HepG2 (cell line): ENCODE measurements around the gene HYI. TPM values are rescaled to one million over a fixed set of nuclear protein-coding genes. Genes with fewer than 3 reads are reported as not detected.

Experiments used
- AHDC1 ChIP-seq: sonication (generic); formaldehyde crosslinking; IDR thresholded peaks from 2 replicates; pipeline ENCODE4 v1.5.1; 2020; ENCODE audit warnings: mild to moderate bottlenecking, missing genetic modification reagents, borderline replicate concordance
- AKAP8 ChIP-seq: sonication (generic); formaldehyde crosslinking; IDR thresholded peaks from 2 replicates; pipeline ENCODE4 v1.5.1; 2020; ENCODE audit warnings: mild to moderate bottlenecking, missing genetic modification reagents
- TFDP2 ChIP-seq: sonication (generic); formaldehyde crosslinking; IDR thresholded peaks from 2 replicates; pipeline ENCODE4 v1.4.0; 2020; ENCODE audit warnings: missing genetic modification reagents
- ZNF766 ChIP-seq: sonication (generic); formaldehyde crosslinking; IDR thresholded peaks from 2 replicates; pipeline ENCODE4 v1.5.0; 2020; ENCODE audit warnings: missing genetic modification reagents, borderline replicate concordance
- polyA plus RNA-seq, 8 experiments: library from polyadenylated mRNA; depleted of rRNA in 3 of 8; stranded (reverse) in 7 of 8; unstranded in 1 of 8; fragments of >200 nt; fragmentation: Illumina TruSeq in 4 of 8; extraction: Trizol in 4 of 8; gene quantifications; 2 replicates each; pipeline versions ENCODE4 v1.2.1 to v1.2.3, GENCODE V29; 2011 to 2016; ENCODE audit warnings: low read depth in 4 of 8, missing spikeins in 1 of 8, mixed read lengths in 1 of 8; ENCODE audit not compliant: insufficient read depth in 1 of 8
- total RNA-seq, 5 experiments: library from RNA; depleted of rRNA; stranded (reverse); fragments of >200 nt; fragmentation: Illumina TruSeq; extraction: Trizol; gene quantifications; 2 replicates each; pipeline ENCODE4 v1.2.3, GENCODE V29; 2016; ENCODE audit warnings: low read depth in 1 of 5
- TF ChIP-seq, protein P1 (sequence below): sonication (generic); formaldehyde crosslinking; IDR thresholded peaks from 2 replicates; pipeline ENCODE4 v1.5.1; 2020; ENCODE audit warnings: mild to moderate bottlenecking, missing genetic modification reagents

HYI gene
- total and polyA plus RNA-seq, 2 of the 13 experiments (the other 11 are each of a cell fraction or from before 2014, with no cell fraction given), result not detected

- TF ChIP-seq AHDC1 (no peak), TFDP2 (CRISPR knock-in tag) (no peak), ZNF766 (CRISPR knock-in tag) (no peak), AKAP8 (CRISPR knock-in tag) (no peak)
- TF ChIP-seq, protein P1, sequence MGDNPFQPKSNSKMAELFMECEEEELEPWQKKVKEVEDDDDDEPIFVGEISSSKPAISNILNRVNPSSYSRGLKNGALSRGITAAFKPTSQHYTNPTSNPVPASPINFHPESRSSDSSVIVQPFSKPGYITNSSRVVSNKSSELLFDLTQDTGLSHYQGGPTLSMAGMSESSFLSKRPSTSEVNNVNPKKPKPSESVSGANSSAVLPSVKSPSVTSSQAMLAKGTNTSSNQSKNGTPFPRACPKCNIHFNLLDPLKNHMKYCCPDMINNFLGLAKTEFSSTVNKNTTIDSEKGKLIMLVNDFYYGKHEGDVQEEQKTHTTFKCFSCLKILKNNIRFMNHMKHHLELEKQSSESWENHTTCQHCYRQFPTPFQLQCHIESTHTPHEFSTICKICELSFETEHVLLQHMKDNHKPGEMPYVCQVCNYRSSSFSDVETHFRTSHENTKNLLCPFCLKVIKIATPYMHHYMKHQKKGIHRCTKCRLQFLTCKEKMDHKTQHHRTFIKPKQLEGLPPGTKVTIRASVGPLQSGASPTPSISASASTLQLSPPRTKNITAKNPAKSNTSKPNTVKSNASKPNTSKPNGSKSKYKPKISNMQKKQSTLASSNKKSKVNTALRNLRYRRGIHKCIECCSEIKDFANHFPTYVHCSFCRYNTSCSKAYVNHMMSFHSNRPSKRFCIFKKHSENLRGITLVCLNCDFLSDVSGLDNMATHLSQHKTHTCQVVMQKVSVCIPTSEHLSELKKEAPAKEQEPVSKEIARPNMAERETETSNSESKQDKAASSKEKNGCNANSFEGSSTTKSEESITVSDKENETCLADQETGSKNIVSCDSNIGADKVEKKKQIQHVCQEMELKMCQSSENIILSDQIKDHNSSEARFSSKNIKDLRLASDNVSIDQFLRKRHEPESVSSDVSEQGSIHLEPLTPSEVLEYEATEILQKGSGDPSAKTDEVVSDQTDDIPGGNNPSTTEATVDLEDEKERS (CRISPR knock-in tag), result no peak
These were observed 11.0 kb downstream of the HYI start (continued) for GRCh38 chr1:43442756-43443155.
